Activated B cell treated with CpG ODN at 0.5 μM for 24 hours (primary cell): ENCODE measurements around the gene HCFC2. TPM values are rescaled to one million over a fixed set of nuclear protein-coding genes. Genes with fewer than 3 reads are reported as not detected.

ENCODE experiments used
- ATAC-seq: fragments of 200-7000 bp; cut with Tn5 transposase; one replicate; pipeline ENCODE4 v1.10.0; 2021; ENCODE audit warnings: low read depth, mild to moderate bottlenecking, moderate library complexity
- CTCF ChIA-PET: fragments of 350-600 bp; sonication (Branson Sonifier 250); formaldehyde crosslinking; loops from one replicate; lab custom pipeline; 2021; ENCODE audit warnings: antibody characterized with exemption; lab: Charles Lee
- POLR2A ChIA-PET: fragments of 350-600 bp; sonication (Branson Sonifier 250); formaldehyde crosslinking; loops from one replicate; lab custom pipeline; 2021; ENCODE audit warnings: antibody characterized with exemption; lab: Charles Lee
- DNase-seq: peaks from one replicate; pipeline ENCODE4 v3.0.0; 2022
- H3K27ac Mint-ChIP-seq: one replicate; pipeline ENCODE4 v1.8.0; 2020; ENCODE audit warnings: mixed read lengths
- H3K27me3 Mint-ChIP-seq: one replicate; pipeline ENCODE4 v1.8.0; 2021; ENCODE audit warnings: mixed read lengths
- H3K36me3 Mint-ChIP-seq: one replicate; pipeline ENCODE4 v1.8.0; 2021; ENCODE audit warnings: low read depth, mixed read lengths
- H3K4me1 Mint-ChIP-seq: one replicate; pipeline ENCODE4 v1.8.0; 2021; ENCODE audit warnings: mixed read lengths
- H3K4me3 Mint-ChIP-seq: one replicate; pipeline ENCODE4 v1.8.0; 2020; ENCODE audit warnings: mild to moderate bottlenecking, mixed read lengths
- H3K9me3 Mint-ChIP-seq: one replicate; pipeline ENCODE4 v1.8.0; 2020; ENCODE audit warnings: mixed read lengths
- intact Hi-C: fragments of 100-400 bp; cut with micrococcal nuclease; formaldehyde crosslinking; loops from one replicate; pipeline ENCODE4 v1.15.1; 2024
- total RNA-seq: library from RNA; stranded (reverse); gene quantifications from 2 replicates; pipeline ENCODE4 v1.2.3, GENCODE V29; 2022
- TF ChIP-seq, protein P1 (sequence below): fragments of 200-600 bp; IDR thresholded peaks from one replicate; pipeline ENCODE4 v1.8.0; 2022; ENCODE audit warnings: antibody characterized with exemption, mild to moderate bottlenecking

The HCFC2 gene
- total RNA-seq, 1 donor from 2014 or later: 11.2 TPM

DNA sequence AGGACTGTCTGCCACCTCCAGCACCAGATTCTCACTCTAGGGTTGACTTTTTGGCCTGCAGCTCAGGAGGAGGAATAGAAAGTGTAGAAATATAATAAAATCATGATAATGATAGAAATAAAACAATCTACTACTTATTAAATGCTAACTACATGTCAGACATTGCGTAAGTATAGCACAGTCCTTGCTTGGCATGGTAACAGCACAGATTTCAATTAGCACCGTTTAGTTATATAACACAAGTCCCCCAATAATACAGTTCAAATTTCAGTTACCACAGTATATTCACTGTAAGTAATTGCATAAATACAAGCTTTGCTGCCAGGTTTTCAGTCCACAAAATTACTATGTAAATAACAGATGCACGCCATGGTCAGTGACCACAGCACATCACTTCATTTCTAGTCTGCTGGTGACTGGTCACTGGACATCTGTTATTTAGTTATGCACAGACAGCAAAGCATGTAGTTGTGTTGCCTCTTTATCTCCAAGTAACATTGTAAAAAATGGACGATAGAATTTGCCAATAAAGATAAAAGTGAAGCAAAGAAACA, 7.8 kb upstream of the HCFC2 start:
- peaks cover 31% of the 10 kb centered on the region for H3K27me3 Mint-ChIP-seq
- H3K36me3 Mint-ChIP-seq: no peaks in the 10 kb centered on the region
- TF ChIP-seq, protein P1, sequence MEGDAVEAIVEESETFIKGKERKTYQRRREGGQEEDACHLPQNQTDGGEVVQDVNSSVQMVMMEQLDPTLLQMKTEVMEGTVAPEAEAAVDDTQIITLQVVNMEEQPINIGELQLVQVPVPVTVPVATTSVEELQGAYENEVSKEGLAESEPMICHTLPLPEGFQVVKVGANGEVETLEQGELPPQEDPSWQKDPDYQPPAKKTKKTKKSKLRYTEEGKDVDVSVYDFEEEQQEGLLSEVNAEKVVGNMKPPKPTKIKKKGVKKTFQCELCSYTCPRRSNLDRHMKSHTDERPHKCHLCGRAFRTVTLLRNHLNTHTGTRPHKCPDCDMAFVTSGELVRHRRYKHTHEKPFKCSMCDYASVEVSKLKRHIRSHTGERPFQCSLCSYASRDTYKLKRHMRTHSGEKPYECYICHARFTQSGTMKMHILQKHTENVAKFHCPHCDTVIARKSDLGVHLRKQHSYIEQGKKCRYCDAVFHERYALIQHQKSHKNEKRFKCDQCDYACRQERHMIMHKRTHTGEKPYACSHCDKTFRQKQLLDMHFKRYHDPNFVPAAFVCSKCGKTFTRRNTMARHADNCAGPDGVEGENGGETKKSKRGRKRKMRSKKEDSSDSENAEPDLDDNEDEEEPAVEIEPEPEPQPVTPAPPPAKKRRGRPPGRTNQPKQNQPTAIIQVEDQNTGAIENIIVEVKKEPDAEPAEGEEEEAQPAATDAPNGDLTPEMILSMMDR: no peak
- ChIA-PET POLR2A (no interaction called here), CTCF (interaction anchor here (5.8 kb wide), 1 partner anchor 53 kb away, joined by 65 read pairs; no protein-coding TSS in a partner anchor)
- no peak overlapping the region for H3K27ac Mint-ChIP-seq
- no peak overlapping the region for H3K4me3 Mint-ChIP-seq
- ATAC-seq (no peak), DNase-seq (no peak)
- no peaks in the 10 kb centered on the region for H3K4me1 Mint-ChIP-seq
- intact Hi-C loops: no loop called here
- peaks cover 3% of the 10 kb centered on the region for H3K9me3 Mint-ChIP-seq

DNA sequence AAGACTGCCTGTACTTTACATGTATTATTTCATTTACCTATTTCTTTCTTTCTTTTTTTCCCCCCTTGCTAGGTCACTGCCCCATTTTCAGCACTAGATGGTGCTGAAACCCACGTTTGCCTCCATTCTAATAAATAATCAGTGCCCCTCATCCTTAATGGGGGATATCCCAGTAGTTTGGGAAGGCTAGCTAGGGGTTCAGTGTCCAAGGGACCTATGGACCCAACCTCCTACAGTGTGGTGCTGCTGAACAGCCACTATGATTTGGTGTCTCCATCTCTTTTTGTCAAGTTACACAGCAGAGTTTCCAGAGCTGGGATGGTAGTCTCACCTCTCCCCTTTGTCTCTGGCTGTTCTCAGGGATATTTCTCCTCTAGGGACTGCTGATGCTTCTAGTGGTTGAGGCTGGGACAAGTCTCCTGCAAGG, 6.5 kb upstream of the HCFC2 start:
- Mint-ChIP-seq H3K27me3 (peaks cover 26% of the 10 kb centered on the region), H3K4me3 (no peak overlapping the region), H3K36me3 (no peaks in the 10 kb centered on the region), H3K9me3 (peaks cover 3% of the 10 kb centered on the region), H3K27ac (no peak overlapping the region), H3K4me1 (no peaks in the 10 kb centered on the region)
- TF ChIP-seq, protein P1: no peak
- no peak for DNase-seq
- intact Hi-C loops: loop anchor here (1.0 kb wide), 1 partner anchor 52 kb away; no protein-coding TSS in a partner anchor
- CTCF ChIA-PET: interaction anchor here (5.8 kb wide), 1 partner anchor 52 kb away, joined by 65 read pairs; no protein-coding TSS in a partner anchor
- ATAC-seq: no peak
- POLR2A ChIA-PET: interaction anchor here (0.6 kb wide), 1 partner anchor 13 kb away, joined by 3 read pairs; no protein-coding TSS in a partner anchor

DNA sequence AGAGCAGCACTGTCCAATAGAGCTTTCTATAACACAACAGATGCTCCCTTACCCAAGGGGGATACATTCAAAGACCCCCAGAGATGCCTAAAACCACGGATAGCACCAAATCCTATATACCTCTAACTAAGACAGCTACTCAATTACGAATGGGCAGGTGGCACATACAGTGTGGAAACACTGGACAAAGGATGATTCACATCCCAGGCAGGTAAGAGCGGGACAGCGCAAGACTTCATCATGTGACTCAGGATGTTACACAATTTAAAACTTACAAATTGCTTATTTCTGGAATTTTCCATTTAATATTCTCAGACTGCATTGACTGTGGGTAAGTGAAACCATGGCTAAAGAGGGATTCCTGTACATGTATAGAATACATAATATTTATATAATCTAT, 5.5 kb upstream of the HCFC2 start:
- intact Hi-C loops: no loop called here
- Mint-ChIP-seq H3K27me3 (peaks cover 22% of the 10 kb centered on the region), H3K4me3 (no peak overlapping the region), H3K9me3 (peaks cover 3% of the 10 kb centered on the region), H3K27ac (no peak overlapping the region), H3K4me1 (peaks cover 2% of the 10 kb centered on the region), H3K36me3 (no peaks in the 10 kb centered on the region)
- ChIA-PET CTCF (interaction anchor here (5.8 kb wide), 1 partner anchor 50 kb away, joined by 65 read pairs; no protein-coding TSS in a partner anchor), POLR2A (no interaction called here)
- TF ChIP-seq, protein P1: no peak
- no peak for DNase-seq
- ATAC-seq: no peak

DNA sequence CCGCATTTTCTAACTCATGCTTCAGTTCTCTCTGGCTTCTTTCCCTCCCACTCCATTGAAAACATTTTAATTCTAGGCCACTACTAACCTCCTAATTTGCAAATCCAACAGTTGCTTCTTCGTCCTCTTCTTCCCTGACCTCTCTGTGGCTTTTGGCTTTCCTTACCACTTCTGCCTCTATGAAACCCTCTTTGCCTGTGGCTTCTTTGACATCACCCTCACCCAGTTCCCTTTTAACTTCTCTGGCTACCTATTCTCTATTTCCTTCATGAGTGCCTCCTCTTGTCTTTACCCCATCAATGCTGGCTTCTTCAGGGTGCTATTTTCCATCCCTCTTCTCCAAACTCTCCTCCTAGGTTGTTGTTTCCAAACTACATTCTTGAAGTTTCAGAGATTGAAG, 4.4 kb upstream of the HCFC2 start:
- ChIA-PET CTCF (interaction anchor here (5.8 kb wide), 1 partner anchor 49 kb away, joined by 65 read pairs; no protein-coding TSS in a partner anchor), POLR2A (no interaction called here)
- Mint-ChIP-seq H3K9me3 (peaks cover 3% of the 10 kb centered on the region), H3K36me3 (peaks cover 3% of the 10 kb centered on the region), H3K27ac (no peak overlapping the region), H3K4me1 (peaks cover 3% of the 10 kb centered on the region), H3K4me3 (no peak overlapping the region), H3K27me3 (peaks cover 14% of the 10 kb centered on the region)
- intact Hi-C loops: loop anchor here (5.0 kb wide), 1 partner anchor 297 kb away; no protein-coding TSS in a partner anchor
- ATAC-seq (no peak), DNase-seq (no peak)
- TF ChIP-seq, protein P1: no peak

DNA sequence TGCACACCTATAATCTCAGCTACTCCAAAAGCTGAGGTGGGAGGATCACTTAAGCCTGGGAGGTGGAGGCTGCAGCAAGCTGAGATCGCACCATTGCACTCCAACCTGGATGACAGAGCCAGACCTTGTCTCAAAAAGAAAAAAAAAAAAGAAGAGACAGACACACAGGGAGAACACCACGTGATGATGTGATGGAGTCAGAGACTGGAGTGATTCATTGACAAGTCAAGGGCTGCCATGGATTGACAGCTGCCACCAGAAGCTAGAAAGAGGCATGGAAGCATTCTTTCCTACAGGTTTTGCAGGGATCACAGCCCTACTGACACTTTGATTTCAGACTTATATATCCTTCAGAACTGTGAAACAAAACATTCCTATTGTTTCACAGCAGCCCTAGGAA, 3.5 kb upstream of the HCFC2 start:
- Mint-ChIP-seq H3K27ac (no peak overlapping the region), H3K9me3 (peaks cover 3% of the 10 kb centered on the region), H3K36me3 (peaks cover 4% of the 10 kb centered on the region), H3K27me3 (peaks cover 13% of the 10 kb centered on the region), H3K4me3 (no peak overlapping the region), H3K4me1 (peaks cover 12% of the 10 kb centered on the region)
- CTCF ChIA-PET: no interaction called here
- no peak for DNase-seq
- ATAC-seq: no peak
- POLR2A ChIA-PET: no interaction called here
- intact Hi-C loops: loop anchor here (5.0 kb wide), 1 partner anchor 297 kb away; no protein-coding TSS in a partner anchor
- TF ChIP-seq, protein P1: no peak
